SH-SY5Y (cell line): ENCODE measurements around the gene ARMC2.

ENCODE experiments used
- GATA2 ChIP-seq: IDR thresholded peaks from 2 replicates; pipeline ENCODE4 v1.6.1; 2011; ENCODE audit warnings: mild to moderate bottlenecking, low read depth, low read length
- GATA3 ChIP-seq: IDR thresholded peaks from 2 replicates; pipeline ENCODE4 v1.6.1; 2011; ENCODE audit warnings: low read depth, mild to moderate bottlenecking, low read length, moderate library complexity

GRCh38 chr6:108902382-108902792, 54.2 kb downstream of the ARMC2 start:
- TF ChIP-seq GATA2 (no peak), GATA3 (no peak)
